HG03457 (cell line): ENCODE measurements around the gene PDE8B.

ENCODE experiments used
- ATAC-seq: cut with Tn5 transposase; IDR thresholded peaks from one replicate; pipeline ENCODE4 v1.9.1; 2021; ENCODE audit warnings: moderate number of reproducible peaks; ENCODE audit not compliant: unreplicated experiment

The PDE8B gene

GRCh38 chr5:77394064-77394715 is 183.7 kb downstream of the PDE8B start:
- ATAC-seq: no peak

- no peak for ATAC-seq
Measured at GRCh38 chr5:77396017-77396416, 185.5 kb downstream of the PDE8B start.

- ATAC-seq: no peak
Measured at GRCh38 chr5:77397686-77398292, 187.3 kb downstream of the PDE8B start.

- ATAC-seq: no peak
Measured at GRCh38 chr5:77398458-77398857, 188.0 kb downstream of the PDE8B start.

GRCh38 chr5:77398896-77399295 is 188.4 kb downstream of the PDE8B start:
- no peak for ATAC-seq

- ATAC-seq: no peak
Measured at GRCh38 chr5:77400645-77401044, 190.2 kb downstream of the PDE8B start.

GRCh38 chr5:77402796-77403195 is 192.3 kb downstream of the PDE8B start:
- no peak for ATAC-seq

- ATAC-seq: no peak
Measured at GRCh38 chr5:77407152-77407551, 196.7 kb downstream of the PDE8B start.

GRCh38 chr5:77409870-77410621 is 199.6 kb downstream of the PDE8B start:
- ATAC-seq: no peak

- ATAC-seq: no peak
Measured at GRCh38 chr5:77413049-77413448, 202.6 kb downstream of the PDE8B start.

GRCh38 chr5:77418162-77418561 is 207.7 kb downstream of the PDE8B start:
- ATAC-seq: no peak

GRCh38 chr5:77418601-77419581 is 208.4 kb downstream of the PDE8B start:
- ATAC-seq: no peak

- ATAC-seq: no peak
Measured at GRCh38 chr5:77419644-77420582, 209.4 kb downstream of the PDE8B start.

GRCh38 chr5:77420940-77421339 is 210.5 kb downstream of the PDE8B start:
- no peak for ATAC-seq

- no peak for ATAC-seq
Measured at GRCh38 chr5:77423022-77423750, 212.7 kb downstream of the PDE8B start.

- ATAC-seq: no peak
Measured at GRCh38 chr5:77424921-77425320, 214.4 kb downstream of the PDE8B start.

GRCh38 chr5:77425420-77425819 is 214.9 kb downstream of the PDE8B start:
- no peak for ATAC-seq

GRCh38 chr5:77425998-77426659 is 215.6 kb downstream of the PDE8B start:
- ATAC-seq: no peak

- ATAC-seq: no peak
Measured at GRCh38 chr5:77426670-77427069, 216.2 kb downstream of the PDE8B start.
